HG03521 (cell line): Measurements from ENCODE around the gene ZER1.
"Not testable (repeated sequence)": the region's sequence is repeated elsewhere in the genome, so short reads cannot be mapped to it uniquely, and the experiment has no call there.

Source experiments
- ATAC-seq: cut with Tn5 transposase; IDR thresholded peaks from one replicate; pipeline ENCODE4 v1.9.1; 2021; ENCODE audit warnings: mild to moderate bottlenecking, moderate library complexity; ENCODE audit not compliant: unreplicated experiment

Gene ZER1

DNA sequence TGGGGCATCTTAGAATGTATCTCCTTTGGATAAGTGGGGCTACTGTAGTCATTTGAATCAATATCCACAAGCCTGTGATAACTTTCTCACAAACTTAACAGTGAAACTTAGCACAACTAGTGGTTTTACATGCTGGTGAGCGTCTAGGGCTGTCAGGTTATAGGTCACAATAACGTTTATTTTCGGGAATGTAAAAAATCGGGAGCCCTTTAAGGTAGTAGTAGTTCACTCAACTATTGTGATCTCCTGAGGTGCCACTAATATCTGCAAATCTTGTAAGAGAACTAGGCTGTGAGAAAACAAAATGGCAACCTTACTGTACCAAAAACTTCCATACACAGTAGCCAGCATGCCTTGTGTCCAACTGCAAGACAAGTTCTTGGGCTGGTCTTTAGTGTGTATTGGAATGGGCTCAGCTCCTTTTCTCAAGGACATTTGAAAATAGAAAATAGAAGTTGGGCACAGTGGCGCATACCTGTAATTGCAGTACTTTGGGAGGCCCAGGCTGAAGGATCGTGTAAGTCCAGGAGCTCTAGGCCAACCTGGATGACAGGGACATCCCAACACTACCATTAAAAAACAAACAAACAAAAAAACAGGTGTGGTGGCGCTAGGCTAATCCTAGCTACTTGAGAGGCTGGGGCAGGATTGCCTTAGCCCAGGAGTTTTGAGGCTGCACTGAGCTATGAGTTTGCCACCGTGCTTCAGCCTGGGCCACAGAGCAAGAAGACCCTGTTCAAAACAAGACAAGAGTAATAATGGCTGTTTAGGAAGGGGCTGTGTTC lies 74.6 kb downstream of the ZER1 start:
- no peak for ATAC-seq

DNA sequence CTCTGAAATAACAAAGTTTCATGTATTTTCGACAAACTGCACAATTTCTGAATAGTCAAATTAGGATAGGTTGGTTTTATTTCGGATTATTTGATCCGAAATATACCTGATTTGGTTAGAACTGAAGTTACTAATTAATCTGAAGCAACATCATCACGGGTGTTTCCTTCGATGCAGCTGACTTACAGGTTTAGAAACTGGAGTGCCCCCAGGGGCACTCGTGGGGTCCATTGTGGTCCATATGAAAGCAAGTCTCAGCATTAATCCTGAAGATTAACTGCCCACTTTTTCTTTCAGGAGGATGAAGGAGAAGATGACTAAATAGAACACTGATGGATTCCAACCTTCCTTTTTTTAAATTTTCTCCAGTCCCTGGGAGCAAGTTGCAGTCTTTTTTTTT lies 77.4 kb downstream of the ZER1 start:
- no peak for ATAC-seq

DNA sequence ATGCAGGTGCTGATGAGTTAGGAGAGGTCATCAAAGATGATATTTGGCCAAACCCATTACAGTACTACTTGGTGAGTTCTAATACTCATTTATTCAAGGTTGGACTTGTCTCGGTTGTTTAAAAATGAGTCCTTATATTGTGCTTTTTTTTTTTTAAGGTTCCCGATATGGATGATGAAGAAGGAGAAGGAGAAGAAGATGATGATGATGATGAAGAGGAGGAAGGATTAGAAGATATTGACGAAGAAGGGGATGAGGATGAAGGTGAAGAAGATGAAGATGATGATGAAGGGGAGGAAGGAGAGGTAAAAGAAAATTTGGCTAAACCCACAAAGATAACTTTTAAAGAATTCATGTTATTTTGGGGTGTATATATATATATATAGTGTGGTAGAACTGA lies 78.0 kb downstream of the ZER1 start:
- ATAC-seq, result not testable (repeated sequence)

DNA sequence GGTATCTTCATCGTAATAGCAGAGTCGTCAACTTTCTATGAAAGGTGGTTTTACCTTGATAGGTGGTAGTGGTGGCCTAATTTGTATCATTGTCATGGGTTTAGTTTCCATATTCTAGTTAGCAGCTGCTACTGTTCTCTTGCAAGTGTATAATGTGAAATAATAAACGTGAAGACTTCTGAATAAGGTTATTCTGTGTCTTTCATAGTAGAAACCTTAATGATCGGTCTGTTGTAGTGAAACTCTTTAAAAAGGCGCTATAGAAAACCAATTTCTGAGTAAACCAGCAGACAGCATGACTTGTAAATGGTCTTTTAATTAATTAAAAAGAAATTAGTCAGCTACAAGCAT lies 81.1 kb downstream of the ZER1 start:
- ATAC-seq, result no peak

DNA sequence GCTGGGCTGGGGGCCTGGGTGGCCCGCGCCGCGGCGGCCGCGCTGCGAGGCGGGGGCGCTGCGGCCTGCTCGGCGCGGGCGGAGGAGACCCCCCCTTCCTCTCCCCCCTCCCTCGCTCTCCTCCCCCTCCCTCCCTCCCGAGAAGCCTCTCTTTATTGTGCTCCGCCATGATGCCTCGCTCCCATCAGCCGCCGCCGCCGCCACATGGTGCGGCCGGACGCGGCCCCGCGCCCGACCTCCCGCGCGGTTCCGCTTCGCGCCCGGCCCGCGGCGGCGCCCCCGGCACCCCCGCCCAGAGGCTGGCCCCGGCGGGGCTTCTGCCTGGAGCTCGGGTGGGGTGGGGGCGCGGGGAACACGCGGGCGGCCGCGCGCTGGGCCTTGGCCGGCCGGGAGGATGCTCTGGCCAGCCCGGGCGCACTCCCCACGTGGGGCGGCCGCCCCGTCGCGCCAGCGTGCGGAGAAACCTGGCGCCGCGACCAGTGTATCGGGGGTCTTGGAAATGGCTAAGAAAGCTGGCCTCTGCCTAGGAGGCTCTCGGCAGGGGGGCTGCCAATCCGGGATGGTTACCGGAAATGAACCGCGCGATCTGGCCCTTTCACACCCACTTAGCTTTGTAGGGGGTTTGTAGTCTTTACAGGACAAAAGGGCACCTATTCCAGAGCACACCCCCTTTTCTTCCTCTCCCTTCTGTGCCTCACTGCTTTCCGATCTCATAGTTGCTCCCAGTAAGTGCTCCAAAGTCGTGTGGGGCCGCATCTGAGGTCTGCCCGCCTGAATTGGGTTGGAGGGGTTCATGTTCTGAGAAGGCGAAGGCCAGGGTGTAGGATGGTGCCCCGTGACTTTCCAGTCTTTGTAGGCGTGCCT lies 81.7 kb downstream of the ZER1 start:
- ATAC-seq, result no peak

DNA sequence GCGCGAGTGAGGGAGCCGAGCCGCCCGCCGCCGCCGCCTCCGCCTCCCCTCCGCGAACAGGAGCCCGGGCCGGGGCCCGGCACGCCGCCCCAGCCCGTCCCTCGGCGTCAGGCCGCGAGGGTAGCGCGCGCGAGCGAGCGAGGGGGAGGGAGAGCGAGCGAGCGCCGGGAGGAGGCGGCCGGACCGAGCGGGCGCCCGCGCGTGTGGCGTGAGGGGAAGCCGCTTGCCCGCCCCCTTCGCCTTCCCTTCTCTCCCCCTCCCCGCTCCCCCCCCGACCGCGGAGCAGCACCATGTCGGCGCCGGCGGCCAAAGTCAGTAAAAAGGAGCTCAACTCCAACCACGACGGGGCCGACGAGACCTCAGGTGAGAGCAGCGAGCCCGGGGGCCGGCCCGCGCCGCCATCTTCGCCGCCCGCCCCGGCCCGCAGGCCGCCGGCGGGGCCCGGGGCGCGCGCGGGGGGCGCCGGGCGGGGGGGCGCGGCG lies 82.4 kb downstream of the ZER1 start:
- ATAC-seq, result peak; percentile 1

DNA sequence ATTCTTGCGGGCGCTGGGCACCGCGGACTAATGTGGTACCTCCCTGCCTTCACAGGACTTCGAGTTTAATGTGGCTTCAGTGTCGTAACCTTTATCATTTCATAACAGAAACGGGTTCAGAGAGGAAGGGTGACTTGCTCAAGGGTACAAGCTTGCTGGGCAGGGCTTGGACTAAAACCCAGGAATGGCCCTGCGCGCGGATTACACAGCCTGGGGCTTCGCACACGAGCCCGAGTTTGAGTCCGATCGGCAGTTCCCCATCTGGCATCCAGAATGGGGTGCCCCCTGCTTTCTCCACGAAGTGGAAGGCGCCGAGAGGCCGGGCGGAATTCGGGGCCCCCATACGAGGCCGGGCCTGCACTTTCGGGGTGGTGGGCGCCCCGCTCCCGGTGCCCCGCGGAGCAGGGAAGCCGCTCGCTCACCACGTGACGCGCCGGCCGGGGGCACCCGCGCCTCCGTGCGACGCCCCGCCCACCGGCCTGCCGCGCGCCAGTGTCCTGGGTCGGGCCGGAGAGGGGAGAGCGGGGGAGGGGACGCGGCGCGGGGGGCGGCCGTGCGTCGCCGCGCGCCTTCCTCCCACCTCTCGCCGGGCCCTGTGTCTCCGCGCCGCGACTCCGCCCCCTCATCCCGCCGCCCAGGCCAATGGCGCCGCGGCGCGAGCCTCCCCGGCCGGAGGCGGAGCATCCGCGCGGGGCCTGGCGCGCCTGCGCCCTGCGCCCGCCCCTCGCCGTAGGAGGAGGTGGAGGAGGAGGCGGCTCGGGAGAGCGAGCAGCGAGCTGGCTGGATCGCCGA lies 83.0 kb downstream of the ZER1 start, which contains the start of gene SET:
Gene SET (plus strand): TSS at position 722 of the 792 bp plus-strand sequence. CDS start 361 bp downstream, outside the sequence.
- peak; percentile 75 for ATAC-seq

DNA sequence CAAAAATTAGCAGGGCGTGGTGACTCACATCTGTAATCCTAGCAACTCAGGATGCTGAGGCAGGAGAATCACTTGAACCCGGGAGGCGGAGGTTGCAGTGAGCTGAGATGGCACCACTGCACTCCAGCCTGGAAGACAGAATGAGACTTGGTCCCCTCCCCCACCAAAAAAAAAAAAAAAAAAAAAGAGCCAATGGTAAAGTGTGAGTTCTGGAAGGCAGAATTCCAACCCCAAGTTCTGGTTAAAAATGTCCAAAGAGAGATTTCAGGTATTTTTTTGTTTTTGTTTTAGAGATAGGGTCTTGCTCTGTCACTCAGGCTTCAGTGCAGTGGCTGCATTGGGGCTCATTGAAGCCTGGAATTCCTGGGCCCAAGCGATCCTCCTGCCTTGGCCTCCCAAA lies 84.3 kb downstream of the ZER1 start:
- ATAC-seq, result no peak

DNA sequence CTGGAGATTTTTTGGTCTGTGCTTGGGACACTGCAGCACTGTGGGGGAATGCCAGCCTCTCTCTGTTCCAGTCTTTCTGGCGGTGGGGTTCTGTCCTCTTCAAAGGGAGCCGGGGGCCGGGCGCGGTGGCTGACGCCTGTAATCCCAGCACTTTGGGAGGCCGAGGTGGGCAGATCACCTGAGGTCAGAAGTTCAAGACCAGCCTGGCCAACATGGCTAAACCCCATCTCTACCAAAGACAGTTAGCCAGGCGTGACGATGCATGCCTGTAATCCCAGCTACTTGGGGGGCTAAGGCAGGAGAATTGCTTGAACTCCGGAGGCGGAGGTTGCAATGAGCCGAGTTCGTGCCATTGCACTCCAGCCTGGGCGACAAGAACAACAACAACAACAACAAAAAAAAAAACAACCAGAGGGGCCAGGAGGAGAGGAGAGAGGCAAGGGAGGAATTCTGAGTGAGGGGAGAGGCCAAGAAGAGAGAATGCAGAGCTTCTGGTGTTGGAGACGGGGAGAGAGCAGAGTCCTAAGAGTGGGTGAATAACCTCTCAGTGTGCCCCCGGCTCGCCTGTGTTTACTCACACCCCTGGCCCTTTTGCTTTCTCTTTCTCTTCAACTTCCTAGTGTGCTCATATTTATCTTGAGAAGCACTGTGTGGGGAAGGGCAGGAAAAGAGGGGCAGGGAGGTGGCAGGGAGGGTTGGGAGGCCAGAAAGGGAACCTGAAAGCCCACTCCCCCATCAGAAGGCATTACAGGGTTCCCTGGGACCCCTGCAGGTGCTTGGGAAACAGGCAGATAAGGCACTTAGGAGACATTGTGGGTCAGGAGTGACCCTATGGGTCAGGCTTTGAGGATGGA lies 85.9 kb downstream of the ZER1 start:
- ATAC-seq, result no peak

DNA sequence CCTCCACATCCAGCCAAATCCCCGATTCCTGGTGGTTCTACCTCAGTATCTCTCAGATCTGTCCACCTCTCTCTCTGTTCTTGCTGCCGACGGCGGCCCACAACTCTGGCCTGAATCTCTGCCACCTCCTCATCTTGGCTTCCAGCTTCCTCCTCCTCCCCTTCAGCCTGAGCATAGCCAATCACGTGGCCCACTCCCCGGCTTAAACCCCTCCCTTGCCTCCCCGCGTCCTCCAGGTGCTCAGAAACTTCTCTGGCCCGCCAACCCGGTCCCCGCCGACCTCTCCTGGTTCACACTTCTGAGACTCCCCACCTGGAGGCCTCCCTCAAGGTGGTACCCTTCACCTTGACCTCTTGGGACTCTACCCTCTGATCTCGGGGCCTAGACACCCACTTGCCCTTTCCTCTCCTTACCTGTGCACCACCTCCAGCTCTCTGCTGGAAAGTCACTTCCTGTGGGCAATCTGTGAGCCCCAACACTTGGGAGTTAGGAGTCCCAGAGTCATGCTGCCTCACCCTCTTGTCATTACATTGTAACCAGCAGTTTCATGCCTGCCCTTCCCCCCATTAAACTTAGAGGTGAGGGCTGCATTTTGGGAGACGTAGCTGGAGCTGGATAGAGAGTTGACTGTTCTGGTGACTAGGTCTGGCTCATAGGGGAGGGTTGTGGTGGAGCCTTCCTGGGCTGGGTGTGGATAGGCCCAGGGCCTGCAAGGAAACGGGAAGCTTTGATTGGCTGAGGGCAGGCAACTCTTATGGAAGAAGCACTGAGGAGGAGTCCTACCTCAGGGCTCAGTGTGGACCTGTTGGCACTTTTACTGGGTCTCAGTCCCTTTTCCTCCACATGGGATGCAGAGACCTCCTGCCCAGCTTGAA lies 87.2 kb downstream of the ZER1 start:
- no peak for ATAC-seq

DNA sequence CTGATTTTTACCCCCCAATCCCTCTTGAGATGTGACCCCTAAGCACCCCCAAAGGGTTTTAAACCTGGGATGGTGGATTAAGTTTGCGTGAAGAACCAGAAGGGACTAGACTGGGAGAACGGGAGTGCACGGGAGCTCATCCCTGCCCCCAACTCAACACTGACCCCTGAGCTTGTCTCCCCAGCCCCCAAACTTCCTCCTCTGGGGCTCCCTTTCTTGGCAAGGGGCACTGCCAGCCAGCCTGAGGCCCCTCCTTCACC lies 87.7 kb downstream of the ZER1 start:
- no peak for ATAC-seq

DNA sequence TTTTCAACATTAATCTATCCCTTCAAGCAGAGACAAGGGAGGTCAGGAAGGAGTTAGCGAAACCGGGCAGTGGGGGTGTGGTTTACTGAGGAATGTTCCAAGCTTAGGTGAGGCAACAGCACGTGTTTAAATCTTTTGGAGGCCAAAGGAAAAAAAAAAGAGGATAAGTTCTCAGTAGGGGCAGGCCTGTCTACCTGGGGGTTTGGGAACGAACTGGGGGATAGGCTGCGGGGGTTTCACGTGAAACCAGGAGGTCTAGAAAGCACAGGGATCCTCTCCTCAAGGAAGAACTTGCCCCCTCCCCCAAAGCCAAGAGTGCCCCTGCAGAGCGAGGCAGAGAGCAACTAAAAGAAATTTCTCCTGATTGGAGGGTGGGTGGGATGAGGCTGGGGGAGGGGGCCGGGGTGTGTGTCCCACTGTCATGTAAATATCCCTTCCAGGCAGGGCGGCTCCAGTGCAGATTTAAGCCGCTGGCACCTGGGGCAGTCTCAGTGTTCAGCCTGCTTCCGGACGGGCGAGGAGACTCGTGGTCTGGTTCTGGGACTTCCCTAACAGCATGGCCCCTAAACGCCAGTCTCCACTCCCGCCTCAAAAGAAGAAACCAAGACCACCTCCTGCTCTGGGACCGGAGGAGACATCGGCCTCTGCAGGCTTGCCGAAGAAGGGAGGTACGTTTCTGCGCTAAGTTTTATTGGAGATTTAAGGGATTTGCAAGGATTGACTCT lies 88.2 kb downstream of the ZER1 start:
- no peak for ATAC-seq
